ENCODE measurements around the gene CCDC85B. TPM values are rescaled to one million over a fixed set of nuclear protein-coding genes. Genes with fewer than 3 reads are reported as not detected.

Gene CCDC85B
- total and polyA plus RNA-seq, 4 donors: 15.7 to 53.9 (median 36.8) TPM

DNA sequence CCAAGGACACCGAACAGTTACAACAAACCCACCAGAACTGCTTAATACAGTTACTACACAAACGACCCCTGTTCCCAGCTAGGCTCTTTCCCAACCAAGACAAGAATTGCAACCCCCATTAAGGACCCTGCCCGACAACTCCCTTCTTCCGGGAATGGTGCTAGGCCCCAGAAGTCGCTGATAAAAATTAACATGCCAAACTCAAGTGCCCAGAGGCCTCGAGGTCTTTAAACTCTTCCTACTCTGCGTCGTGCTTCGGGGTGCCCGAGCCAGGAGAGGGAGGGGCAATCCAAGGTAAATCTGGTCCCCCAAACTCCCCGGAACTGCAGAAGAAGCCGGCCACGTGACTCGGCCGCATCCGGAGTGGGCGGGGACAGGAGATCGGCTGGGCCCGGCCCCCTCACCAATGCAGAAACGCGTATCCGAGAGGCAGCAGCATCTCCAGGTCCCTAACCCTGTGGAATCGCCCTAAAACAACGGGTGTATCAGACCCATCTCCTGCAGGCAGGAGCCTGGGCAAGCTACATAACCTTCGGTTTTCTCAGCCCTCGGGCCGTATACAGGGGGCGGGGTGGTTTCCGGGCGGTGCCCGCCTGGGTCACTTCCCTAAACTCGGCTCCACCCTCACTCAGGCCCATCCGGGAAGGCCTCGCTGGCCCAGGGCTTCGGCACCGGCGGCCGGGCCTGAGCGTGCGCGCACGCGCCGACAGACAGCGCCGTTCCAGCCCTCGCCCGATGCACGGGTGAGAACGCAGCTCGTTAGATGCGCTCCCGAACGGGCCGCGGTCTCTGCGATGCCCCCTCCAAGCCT, 33.6 kb upstream of the CCDC85B start:
- Histone ChIP-seq H3K4me3 (ENCODE audit: low read depth, low read length) (peak overlapping the region; percentile 96), H3K27me3 (ENCODE audit: control insufficient read depth, insufficient read depth, low read length) (no peaks in the 10 kb centered on the region), H3K36me3 (ENCODE audit: control insufficient read depth, insufficient read depth, low read length) (peaks cover 59% of the 10 kb centered on the region), H3K9me3 (ENCODE audit: control insufficient read depth, insufficient read depth, low read length) (no peaks in the 10 kb centered on the region), H3K4me1 (ENCODE audit: control insufficient read depth, insufficient read depth, low read length) (peaks cover 46% of the 10 kb centered on the region), H3K27ac (ENCODE audit: low read depth, low read length) (peak overlapping the region; percentile 88)
- 1% methylated on average over 56 of the region's 57 CpGs for WGBS (ENCODE audit: insufficient coverage)
- peak in 4 of 6 donors; percentile 35 to 86 (median 60) for DNase-seq (ENCODE audit: low read depth in 4 of 6, low spot score in 6 of 6)

DNA sequence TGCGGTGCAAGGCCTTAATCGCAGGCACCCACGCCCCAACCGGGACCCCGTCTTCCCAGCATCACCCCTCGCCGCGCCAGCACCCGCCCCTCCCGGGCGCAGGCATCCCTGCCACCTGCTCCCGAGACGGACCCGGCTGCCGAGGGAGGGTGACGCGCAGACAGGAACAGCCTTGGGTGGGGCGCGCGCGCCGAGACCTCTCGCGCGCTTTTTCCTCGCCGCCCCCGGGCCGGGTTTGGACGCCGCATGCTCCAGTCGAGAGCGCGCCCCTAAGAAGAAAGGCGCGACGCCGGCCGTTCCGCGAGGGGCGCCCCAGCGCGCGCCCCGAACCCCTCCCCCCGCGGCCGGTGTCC, 33.0 kb upstream of the CCDC85B start:
- DNase-seq (ENCODE audit: low read depth in 4 of 6, low spot score in 6 of 6): no peak
- H3K27ac ChIP-seq (ENCODE audit: low read depth, low read length): peak overlapping the region; percentile 88
- H3K36me3 ChIP-seq (ENCODE audit: control insufficient read depth, insufficient read depth, low read length): peaks cover 59% of the 10 kb centered on the region
- H3K4me3 ChIP-seq (ENCODE audit: low read depth, low read length): peak overlapping the region; percentile 96
- H3K4me1 ChIP-seq (ENCODE audit: control insufficient read depth, insufficient read depth, low read length): peaks cover 51% of the 10 kb centered on the region
- H3K27me3 ChIP-seq (ENCODE audit: control insufficient read depth, insufficient read depth, low read length): no peaks in the 10 kb centered on the region
- WGBS (ENCODE audit: insufficient coverage): 0% methylated on average over 49 of the region's 49 CpGs
- no peaks in the 10 kb centered on the region for H3K9me3 ChIP-seq (ENCODE audit: control insufficient read depth, insufficient read depth, low read length)

DNA sequence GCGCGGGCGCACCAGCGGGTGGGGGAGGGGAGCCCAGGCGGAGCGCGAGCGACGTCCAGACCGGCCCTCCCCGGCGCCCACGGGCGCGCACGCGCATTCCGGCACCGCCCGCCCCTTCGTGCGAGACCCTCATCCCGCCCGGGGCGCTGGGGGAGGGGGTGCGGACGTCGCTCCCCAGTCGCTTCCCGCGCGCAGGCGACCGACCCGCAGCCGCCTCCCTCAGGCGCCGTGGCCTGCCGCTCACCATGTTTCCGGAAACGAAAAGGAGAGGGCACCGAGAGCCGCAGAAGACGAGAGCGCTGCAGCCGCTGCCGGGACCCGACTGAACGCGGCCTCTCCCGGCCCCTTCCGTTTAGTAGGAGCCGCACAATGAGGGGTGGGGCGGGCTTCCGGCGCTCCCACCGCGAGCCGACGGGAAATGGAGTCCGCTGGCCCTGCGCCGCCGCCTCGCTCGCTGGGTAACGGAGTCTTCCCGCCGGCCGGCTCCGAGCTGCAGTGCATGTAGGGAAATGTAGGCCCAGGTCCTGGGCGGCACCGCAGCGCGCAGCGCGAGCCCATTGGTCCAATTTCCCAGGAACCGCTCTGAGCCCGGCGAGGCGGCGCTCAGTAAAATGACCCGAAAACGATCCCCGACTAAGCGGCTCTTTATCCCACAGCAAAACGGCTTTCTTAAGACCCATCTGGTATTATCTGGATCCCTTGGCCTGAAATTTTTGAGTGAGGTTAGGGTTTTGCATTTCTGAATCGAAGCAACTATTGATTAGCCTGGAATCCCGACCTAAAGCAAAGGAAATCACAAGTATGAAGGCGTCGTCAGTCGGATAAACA, 32.4 kb upstream of the CCDC85B start, which contains the start of gene CFL1:
Gene CFL1 (minus strand): TSS at position 328 of the 828 bp plus-strand sequence. CDS start 81 bp downstream, at position 247.
- Histone ChIP-seq H3K27ac (ENCODE audit: low read depth, low read length) (peak within 1 kb of the TSS; percentile 100), H3K4me1 (ENCODE audit: control insufficient read depth, insufficient read depth, low read length) (peaks cover 56% of the 10 kb centered on the region), H3K27me3 (ENCODE audit: control insufficient read depth, insufficient read depth, low read length) (no peaks in the 10 kb centered on the region), H3K4me3 (ENCODE audit: low read depth, low read length) (peak within 1 kb of the TSS; percentile 96), H3K9me3 (ENCODE audit: control insufficient read depth, insufficient read depth, low read length) (no peaks in the 10 kb centered on the region), H3K36me3 (ENCODE audit: control insufficient read depth, insufficient read depth, low read length) (peaks cover 59% of the 10 kb centered on the region)
- WGBS (ENCODE audit: insufficient coverage): under 1% methylated on average over 90 of the region's 92 CpGs
- DNase-seq (ENCODE audit: low read depth in 4 of 6, low spot score in 6 of 6): peak; percentile 87 to 99 (median 96)

DNA sequence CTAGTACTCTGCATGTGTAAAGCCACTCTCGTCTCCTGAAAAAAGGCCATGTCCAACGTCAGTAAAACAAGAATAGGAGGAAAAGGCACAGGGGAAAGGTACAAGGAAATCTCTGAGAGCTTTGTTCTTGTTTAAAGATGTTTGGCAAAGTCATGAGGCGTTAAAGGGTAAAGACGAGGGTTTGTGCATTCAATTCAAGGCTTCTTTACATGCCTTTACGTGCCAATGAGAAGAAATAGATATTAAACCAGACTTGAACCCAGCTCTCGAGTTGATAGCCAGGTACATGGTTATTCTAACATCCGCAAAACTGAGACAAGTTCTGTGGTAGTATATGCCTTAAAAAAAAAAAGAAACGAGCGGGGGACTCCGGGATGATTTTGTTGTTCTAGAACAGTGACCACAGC, 31.8 kb upstream of the CCDC85B start:
- peaks cover 56% of the 10 kb centered on the region for H3K4me1 ChIP-seq (ENCODE audit: control insufficient read depth, insufficient read depth, low read length)
- H3K4me3 ChIP-seq (ENCODE audit: low read depth, low read length): peak overlapping the region; percentile 96
- no peaks in the 10 kb centered on the region for H3K27me3 ChIP-seq (ENCODE audit: control insufficient read depth, insufficient read depth, low read length)
- no peaks in the 10 kb centered on the region for H3K9me3 ChIP-seq (ENCODE audit: control insufficient read depth, insufficient read depth, low read length)
- H3K36me3 ChIP-seq (ENCODE audit: control insufficient read depth, insufficient read depth, low read length): peaks cover 59% of the 10 kb centered on the region
- peak overlapping the region; percentile 100 for H3K27ac ChIP-seq (ENCODE audit: low read depth, low read length)
- DNase-seq (ENCODE audit: low read depth in 4 of 6, low spot score in 6 of 6): no peak
- WGBS (ENCODE audit: insufficient coverage): 0% methylated on average over 8 of the region's 10 CpGs

DNA sequence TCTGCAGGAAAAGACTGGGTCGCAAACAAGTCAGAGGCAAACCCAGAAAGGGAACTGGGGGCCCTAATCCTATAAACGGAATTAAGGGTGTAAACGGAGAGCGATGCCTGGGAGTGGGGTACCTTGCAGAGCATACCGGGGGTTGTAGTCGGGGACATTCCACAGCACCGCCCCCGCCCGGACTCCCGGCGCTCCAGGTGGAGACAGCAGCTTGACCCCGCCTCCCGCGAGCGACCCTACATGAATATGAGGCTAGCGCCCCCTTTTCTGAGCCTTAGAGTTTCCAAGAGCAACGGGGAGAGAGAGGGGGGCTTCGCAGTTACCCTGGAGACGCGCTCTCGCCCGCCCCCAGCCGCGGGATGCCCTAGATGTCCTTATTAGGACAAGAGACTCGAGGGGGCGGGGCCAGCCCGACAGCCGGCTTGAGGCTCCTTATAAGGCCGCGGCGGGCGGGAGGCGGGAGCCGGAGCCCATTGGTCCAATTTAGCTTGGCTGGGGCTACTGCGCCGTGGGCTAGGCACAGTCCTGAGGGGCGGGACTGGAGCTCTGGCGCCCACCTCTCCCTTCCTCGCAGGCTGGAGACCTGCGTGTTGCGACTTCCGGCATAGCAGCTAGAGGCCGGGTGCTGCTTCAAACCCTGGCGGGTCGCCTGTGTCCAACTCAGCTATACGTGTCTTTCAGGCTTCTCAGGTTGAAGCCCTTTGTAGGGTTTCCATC, 31.2 kb upstream of the CCDC85B start:
- WGBS (ENCODE audit: insufficient coverage): 0% methylated on average over 46 of the region's 46 CpGs
- H3K36me3 ChIP-seq (ENCODE audit: control insufficient read depth, insufficient read depth, low read length): peaks cover 59% of the 10 kb centered on the region
- H3K4me3 ChIP-seq (ENCODE audit: low read depth, low read length): peak overlapping the region; percentile 96
- no peaks in the 10 kb centered on the region for H3K9me3 ChIP-seq (ENCODE audit: control insufficient read depth, insufficient read depth, low read length)
- peak overlapping the region; percentile 100 for H3K27ac ChIP-seq (ENCODE audit: low read depth, low read length)
- peak; percentile 80 to 99 (median 94) for DNase-seq (ENCODE audit: low read depth in 4 of 6, low spot score in 6 of 6)
- H3K4me1 ChIP-seq (ENCODE audit: control insufficient read depth, insufficient read depth, low read length): peaks cover 56% of the 10 kb centered on the region
- no peaks in the 10 kb centered on the region for H3K27me3 ChIP-seq (ENCODE audit: control insufficient read depth, insufficient read depth, low read length)

DNA sequence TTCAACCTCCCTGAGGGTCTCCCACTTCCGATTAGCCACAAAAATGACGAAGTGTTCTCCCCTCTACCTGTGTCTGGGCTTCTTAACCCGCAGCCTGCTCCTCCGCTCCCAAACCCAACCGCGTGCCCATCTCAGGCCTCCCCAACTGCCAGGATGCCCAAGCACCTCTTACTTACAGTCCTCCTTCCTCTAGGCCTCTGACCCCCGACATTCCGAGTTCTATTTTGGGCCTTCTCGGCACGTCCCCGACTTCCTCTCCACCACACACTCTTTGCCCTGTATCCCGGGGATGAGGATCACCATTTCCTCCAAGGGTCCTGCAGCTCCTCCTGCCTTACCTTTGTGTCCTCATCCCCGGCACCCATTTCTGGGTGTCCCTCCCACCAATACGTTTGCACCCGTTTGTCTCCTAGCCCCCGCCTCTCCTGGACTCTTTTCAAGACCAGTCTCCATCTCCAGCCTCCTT, 30.6 kb upstream of the CCDC85B start:
- Histone ChIP-seq H3K36me3 (ENCODE audit: control insufficient read depth, insufficient read depth, low read length) (peaks cover 59% of the 10 kb centered on the region), H3K4me3 (ENCODE audit: low read depth, low read length) (peak overlapping the region; percentile 96), H3K27me3 (ENCODE audit: control insufficient read depth, insufficient read depth, low read length) (no peaks in the 10 kb centered on the region), H3K4me1 (ENCODE audit: control insufficient read depth, insufficient read depth, low read length) (peaks cover 56% of the 10 kb centered on the region), H3K9me3 (ENCODE audit: control insufficient read depth, insufficient read depth, low read length) (no peaks in the 10 kb centered on the region), H3K27ac (ENCODE audit: low read depth, low read length) (peak overlapping the region; percentile 100)
- peak in 1 of 6 donors; percentile 25 for DNase-seq (ENCODE audit: low read depth in 4 of 6, low spot score in 6 of 6)
- WGBS (ENCODE audit: insufficient coverage): 2% methylated on average over 16 of the region's 16 CpGs

DNA sequence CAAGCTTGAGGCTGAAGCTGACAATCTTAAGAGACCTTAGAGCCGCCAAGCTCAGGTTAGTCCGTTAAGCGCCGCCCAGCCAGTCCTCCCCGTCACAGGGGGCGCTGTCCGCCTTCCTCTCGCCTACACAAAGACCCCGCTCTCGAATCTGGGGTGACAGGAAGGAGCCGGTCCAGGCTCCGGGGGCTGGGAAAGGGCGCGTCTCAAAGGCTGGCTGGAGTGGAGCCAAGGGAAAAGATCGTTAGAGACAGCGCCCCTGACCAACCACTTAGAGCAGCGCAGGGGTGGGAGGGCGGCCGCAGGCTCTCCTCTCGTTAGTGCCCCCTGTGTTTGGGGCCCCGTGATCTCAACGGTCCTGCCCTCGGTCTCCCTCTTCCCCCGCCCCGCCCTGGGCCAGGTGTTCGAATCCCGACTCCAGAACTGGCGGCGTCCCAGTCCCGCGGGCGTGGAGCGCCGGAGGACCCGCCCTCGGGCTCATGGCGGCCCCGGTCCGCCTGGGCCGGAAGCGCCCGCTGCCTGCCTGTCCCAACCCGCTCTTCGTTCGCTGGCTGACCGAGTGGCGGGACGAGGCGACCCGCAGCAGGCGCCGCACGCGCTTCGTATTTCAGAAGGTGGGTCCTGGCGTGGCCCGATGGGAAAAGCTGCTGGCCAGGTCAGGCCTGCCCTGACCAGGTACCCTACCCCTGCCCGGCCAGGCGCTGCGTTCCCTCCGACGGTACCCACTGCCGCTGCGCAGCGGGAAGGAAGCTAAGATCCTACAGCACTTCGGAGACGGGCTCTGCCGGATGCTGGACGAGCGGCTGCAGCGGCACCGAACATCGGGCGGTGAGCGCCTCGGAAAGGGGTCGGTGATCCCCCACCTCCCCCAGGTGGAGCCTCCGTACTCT, 30.0 kb upstream of the CCDC85B start, which contains the start of gene MUS81:
Gene MUS81 (plus strand): TSS at position 156 of the 887 bp plus-strand sequence. CDS start 321 bp downstream, at position 477.
- peak; percentile 86 to 99 (median 94) for DNase-seq (ENCODE audit: low read depth in 4 of 6, low spot score in 6 of 6)
- Histone ChIP-seq H3K36me3 (ENCODE audit: control insufficient read depth, insufficient read depth, low read length) (peaks cover 59% of the 10 kb centered on the region), H3K9me3 (ENCODE audit: control insufficient read depth, insufficient read depth, low read length) (no peaks in the 10 kb centered on the region), H3K4me3 (ENCODE audit: low read depth, low read length) (peak within 1 kb of the TSS; percentile 96), H3K27ac (ENCODE audit: low read depth, low read length) (peak within 1 kb of the TSS; percentile 100), H3K4me1 (ENCODE audit: control insufficient read depth, insufficient read depth, low read length) (peaks cover 52% of the 10 kb centered on the region), H3K27me3 (ENCODE audit: control insufficient read depth, insufficient read depth, low read length) (no peaks in the 10 kb centered on the region)
- WGBS (ENCODE audit: insufficient coverage): under 1% methylated on average over 78 of the region's 78 CpGs

DNA sequence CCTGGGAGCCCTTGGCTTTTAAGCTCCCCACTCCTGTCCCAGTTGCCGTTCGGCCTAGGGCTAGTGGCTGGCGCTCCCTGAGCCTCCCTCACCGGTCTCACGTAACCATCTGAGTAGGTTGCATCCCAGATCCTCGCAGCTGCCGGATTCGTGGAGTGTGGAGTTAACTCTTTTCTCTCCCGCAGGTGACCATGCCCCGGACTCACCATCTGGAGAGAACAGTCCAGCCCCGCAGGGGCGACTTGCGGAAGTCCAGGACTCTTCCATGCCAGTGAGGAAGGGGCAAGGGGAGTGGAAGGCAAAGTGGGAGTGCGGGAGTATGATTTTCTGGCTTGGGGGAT, 29.3 kb upstream of the CCDC85B start:
- Histone ChIP-seq H3K4me3 (ENCODE audit: low read depth, low read length) (peak overlapping the region; percentile 96), H3K36me3 (ENCODE audit: control insufficient read depth, insufficient read depth, low read length) (peaks cover 58% of the 10 kb centered on the region), H3K27ac (ENCODE audit: low read depth, low read length) (peak overlapping the region; percentile 100), H3K4me1 (ENCODE audit: control insufficient read depth, insufficient read depth, low read length) (peaks cover 46% of the 10 kb centered on the region), H3K27me3 (ENCODE audit: control insufficient read depth, insufficient read depth, low read length) (no peaks in the 10 kb centered on the region), H3K9me3 (ENCODE audit: control insufficient read depth, insufficient read depth, low read length) (no peaks in the 10 kb centered on the region)
- DNase-seq (ENCODE audit: low read depth in 4 of 6, low spot score in 6 of 6): peak in 1 of 6 donors; percentile 22
- 7% methylated on average over 14 of the region's 14 CpGs for WGBS (ENCODE audit: insufficient coverage)

All from spinal cord (tissue), 10 donors.